Upper lobe of right lung (tissue), 1 donor: ENCODE measurements around the gene CCR6. TPM values are rescaled to one million over a fixed set of nuclear protein-coding genes. Genes with fewer than 3 reads are reported as not detected.
A peak's percentile ranks its signal among the peaks of the same experiment; 100 is the strongest.
"Not testable (repeated sequence)": the region's sequence is repeated elsewhere in the genome, so short reads cannot be mapped to it uniquely, and the experiment has no call there.

Experiments
- ATAC-seq: fragments of 200-7000 bp; cut with Tn5 transposase; one replicate; pipeline ENCODE4 v1.9.1; 2020; ENCODE audit warnings: mild to moderate bottlenecking, moderate library complexity
- DNase-seq: peaks from one replicate; pipeline ENCODE4 v3.0.0-alpha.2; 2020
- H3K27ac ChIP-seq: fragments of 200-600 bp; one replicate; pipeline ENCODE4 v1.8.0; 2022
- H3K27me3 ChIP-seq: fragments of 200-600 bp; one replicate; pipeline ENCODE4 v1.8.0; 2022; ENCODE audit warnings: mild to moderate bottlenecking
- H3K36me3 ChIP-seq: fragments of 200-600 bp; one replicate; pipeline ENCODE4 v1.8.0; 2022
- H3K4me1 ChIP-seq: fragments of 200-600 bp; one replicate; pipeline ENCODE4 v1.8.0; 2022
- H3K4me3 ChIP-seq: fragments of 200-600 bp; one replicate; pipeline ENCODE4 v1.8.0; 2022; ENCODE audit warnings: mild to moderate bottlenecking
- H3K9me3 ChIP-seq: fragments of 200-600 bp; one replicate; pipeline ENCODE4 v1.8.0; 2022
- CTCF ChIP-seq: fragments of 200-600 bp; IDR thresholded peaks from one replicate; pipeline ENCODE4 v1.8.0; 2022; ENCODE audit warnings: antibody characterized with exemption
- intact Hi-C: fragments of 100-400 bp; cut with DNase I; formaldehyde crosslinking; loops from one replicate; pipeline ENCODE4 v1.11.0; 2022
- total RNA-seq: library from RNA; stranded (reverse); fragmentation: NEBNext Ultra II Directional; extraction: Animal tissue kit (Norgen Biotek cat#: 25700); gene quantifications from one replicate; pipeline ENCODE4 v1.2.1, GENCODE V29; 2021
- donor health status: DM: no; HTN: yes; CAD: no; lungs with severe emphysema.

The CCR6 gene
- total RNA-seq, 1 donor from 2014 or later = 1.4 TPM

- intact Hi-C loops, ATAC-seq: not testable (repeated sequence)
These were observed 58.5 kb downstream of the CCR6 start for GRCh38 chr6:167181351-167181750.

GRCh38 chr6:167182913-167183314 lies 60.0 kb downstream of the CCR6 start:
- peak; percentile 31 for TF ChIP-seq CTCF
- ATAC-seq = peak; percentile 85
- H3K9me3 ChIP-seq, H3K4me3 ChIP-seq, H3K4me1 ChIP-seq, H3K27me3 ChIP-seq, H3K36me3 ChIP-seq, DNase-seq, intact Hi-C loops, H3K27ac ChIP-seq: not testable (repeated sequence)

More at GRCh38 chr6:167181351-167181750, 58.5 kb downstream of the CCR6 start:
- H3K4me3 ChIP-seq, H3K27ac ChIP-seq, H3K9me3 ChIP-seq, DNase-seq, H3K4me1 ChIP-seq, H3K36me3 ChIP-seq, H3K27me3 ChIP-seq: not testable (repeated sequence)

- H3K9me3 ChIP-seq, intact Hi-C loops, ATAC-seq, H3K27me3 ChIP-seq, H3K4me3 ChIP-seq, H3K27ac ChIP-seq, H3K4me1 ChIP-seq, H3K36me3 ChIP-seq, DNase-seq: not testable (repeated sequence)
These were observed 62.2 kb downstream of the CCR6 start for GRCh38 chr6:167185101-167185500.

GRCh38 chr6:167187275-167187674 lies 64.4 kb downstream of the CCR6 start:
- H3K9me3 ChIP-seq, H3K4me3 ChIP-seq, intact Hi-C loops, H3K36me3 ChIP-seq, H3K4me1 ChIP-seq, ATAC-seq, DNase-seq, H3K27ac ChIP-seq, H3K27me3 ChIP-seq: not testable (repeated sequence)

Other genes with a start within 250 kb of the CCR6 start
- gene RNASET2, start 166.5 kb upstream of the CCR6 start, total RNA-seq = 73.1 TPM
- gene CEP43, start 123.7 kb upstream of the CCR6 start, total RNA-seq = 10.7 TPM
- gene GPR31, start 34.9 kb downstream of the CCR6 start, total RNA-seq = not detected
- gene UNC93A, start 168.2 kb downstream of the CCR6 start, total RNA-seq = not detected
- not detected for gene TTLL2, start 202.0 kb downstream of the CCR6 start, total RNA-seq